Skeletal muscle satellite cell (primary cell): ENCODE results near the gene EFCC1.
"Not testable (repeated sequence)": the region's sequence is repeated elsewhere in the genome, so short reads cannot be mapped to it uniquely, and the experiment has no call there.

Experiments used
- H3K27me3 ChIP-seq: 2 replicates; pipeline ENCODE4 v1.7.0; 2013; ENCODE audit warnings: low read length; ENCODE audit not compliant: control insufficient read depth, insufficient read depth
- H3K36me3 ChIP-seq: 2 replicates; pipeline ENCODE4 v1.7.0; 2013; ENCODE audit warnings: mild to moderate bottlenecking, control low read depth, low read length; ENCODE audit not compliant: insufficient read depth
- H3K4me1 ChIP-seq: 2 replicates; pipeline ENCODE4 v1.7.0; 2013; ENCODE audit warnings: low read length; ENCODE audit not compliant: control insufficient read depth, insufficient read depth
- H3K4me2 ChIP-seq: 2 replicates; pipeline ENCODE4 v1.7.0; 2013; ENCODE audit warnings: mild to moderate bottlenecking, low read length
- H3K4me3 ChIP-seq: 2 replicates; pipeline ENCODE4 v1.7.0; 2013; ENCODE audit warnings: low read length
- H3K9ac ChIP-seq: 2 replicates; pipeline ENCODE4 v1.7.0; 2013; ENCODE audit warnings: mild to moderate bottlenecking, low read depth, low read length, moderate library complexity
- H3K9me3 ChIP-seq: replicated peaks from 2 replicates; pipeline ENCODE4 v1.7.0; 2013; ENCODE audit warnings: mild to moderate bottlenecking, control low read depth, low read length

EFCC1 gene

DNA sequence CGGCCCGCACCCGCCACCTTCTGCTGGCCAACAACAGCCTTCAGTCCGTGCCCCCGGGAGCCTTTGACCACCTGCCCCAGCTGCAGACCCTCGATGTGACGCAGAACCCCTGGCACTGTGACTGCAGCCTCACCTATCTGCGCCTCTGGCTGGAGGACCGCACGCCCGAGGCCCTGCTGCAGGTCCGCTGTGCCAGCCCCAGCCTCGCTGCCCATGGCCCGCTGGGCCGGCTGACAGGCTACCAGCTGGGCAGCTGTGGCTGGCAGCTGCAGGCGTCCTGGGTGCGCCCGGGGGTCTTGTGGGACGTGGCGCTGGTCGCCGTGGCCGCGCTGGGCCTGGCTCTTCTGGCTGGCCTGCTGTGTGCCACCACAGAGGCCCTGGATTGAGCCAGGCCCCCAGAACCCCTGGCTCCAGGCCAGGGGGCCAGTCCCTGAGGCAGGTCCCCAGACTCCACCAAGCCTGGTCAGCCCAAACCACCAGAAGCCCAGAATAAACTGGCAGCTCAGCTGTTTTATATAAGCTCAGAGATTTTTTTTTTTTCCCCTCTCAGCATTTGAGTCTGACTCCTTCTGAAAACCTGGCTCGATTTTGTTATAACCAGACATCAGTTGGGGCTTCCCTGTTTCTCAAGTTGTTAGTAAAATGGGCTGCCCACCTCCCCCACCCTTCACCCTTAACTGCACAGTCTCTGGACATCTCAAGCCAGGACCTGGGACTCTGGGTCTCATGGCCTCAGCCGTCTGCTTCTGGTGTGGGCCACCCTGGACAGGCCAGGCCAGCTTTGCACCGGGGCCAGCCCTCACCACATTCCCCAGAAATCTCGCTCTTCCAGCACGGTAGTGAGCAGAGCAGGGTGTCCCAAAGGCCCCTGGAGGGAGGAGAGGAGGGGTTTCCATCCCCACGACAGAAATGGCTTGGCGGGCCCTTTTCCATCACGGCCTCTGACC, 61.1 kb downstream of the EFCC1 start:
- Histone ChIP-seq H3K4me1 (no peaks in the 10 kb centered on the region), H3K9me3 (no peaks in the 10 kb centered on the region), H3K4me2 (no peak overlapping the region), H3K36me3 (no peaks in the 10 kb centered on the region), H3K9ac (no peak overlapping the region), H3K4me3 (no peak overlapping the region), H3K27me3 (peaks cover 41% of the 10 kb centered on the region)

DNA sequence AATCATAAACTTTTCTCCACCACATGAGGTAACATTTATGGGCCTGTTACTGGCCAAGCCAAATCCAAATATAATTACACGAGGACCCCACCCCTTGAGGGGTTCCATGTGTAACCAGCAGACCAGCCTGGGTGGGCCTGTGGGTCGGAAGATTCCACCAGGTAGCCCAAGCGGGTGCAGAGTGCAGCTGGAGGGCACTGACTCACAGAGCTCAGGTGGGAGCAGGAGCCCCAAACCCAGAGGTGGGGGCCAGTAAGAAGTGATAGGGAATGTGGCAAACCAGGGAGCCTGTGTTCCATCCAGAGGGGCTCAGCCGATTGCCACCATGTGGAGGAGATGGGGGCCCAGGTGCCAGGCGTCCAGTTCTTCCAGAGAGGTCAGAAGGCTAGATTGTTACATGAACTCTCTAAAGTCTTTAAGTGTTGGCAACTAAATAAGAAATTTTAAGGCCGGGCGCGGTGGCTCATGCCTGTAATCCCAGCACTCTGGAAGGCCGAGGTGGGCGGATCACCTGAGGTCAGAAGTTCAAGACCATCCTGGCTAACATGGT, 62.1 kb downstream of the EFCC1 start:
- peaks cover 34% of the 10 kb centered on the region for H3K27me3 ChIP-seq
- H3K9ac ChIP-seq: no peak overlapping the region
- H3K9me3 ChIP-seq: no peaks in the 10 kb centered on the region
- H3K4me1 ChIP-seq: no peaks in the 10 kb centered on the region
- no peak overlapping the region for H3K4me3 ChIP-seq
- no peaks in the 10 kb centered on the region for H3K36me3 ChIP-seq
- no peak overlapping the region for H3K4me2 ChIP-seq

DNA sequence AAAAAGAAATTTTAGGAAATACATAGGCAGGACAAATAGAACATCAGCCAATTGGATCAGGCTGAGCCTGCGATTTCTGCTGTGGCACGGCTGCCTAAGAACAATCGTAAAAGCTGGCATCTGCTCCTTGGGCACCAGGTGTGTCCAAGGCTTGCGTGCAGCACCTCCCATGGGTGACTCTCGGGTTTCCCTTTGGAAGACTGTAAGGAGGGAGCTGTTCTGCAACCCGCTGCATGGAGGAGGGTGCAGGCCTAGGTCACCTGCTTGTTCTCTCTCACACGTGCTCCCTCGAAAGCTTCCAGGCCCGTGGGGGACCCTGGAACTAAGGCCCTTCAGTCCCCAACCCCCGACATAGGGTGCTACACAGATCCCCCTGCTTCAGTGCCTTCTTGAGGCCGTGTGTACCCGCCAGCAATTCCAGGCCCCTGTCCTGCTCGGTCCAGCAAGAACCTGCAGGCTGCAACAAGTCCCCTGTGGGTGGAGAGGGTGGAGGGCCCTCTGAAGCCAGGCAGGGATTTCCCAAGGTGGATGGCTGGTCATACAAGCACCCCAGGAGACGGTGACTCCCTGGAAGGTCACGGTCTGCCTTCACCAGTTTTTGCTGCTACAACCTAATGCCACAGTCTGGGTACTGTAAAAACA, 62.9 kb downstream of the EFCC1 start:
- no peaks in the 10 kb centered on the region for H3K4me1 ChIP-seq
- H3K4me2 ChIP-seq: no peak overlapping the region
- no peak overlapping the region for H3K4me3 ChIP-seq
- H3K27me3 ChIP-seq: peaks cover 26% of the 10 kb centered on the region
- H3K9ac ChIP-seq: no peak overlapping the region
- H3K36me3 ChIP-seq: no peaks in the 10 kb centered on the region
- no peaks in the 10 kb centered on the region for H3K9me3 ChIP-seq

DNA sequence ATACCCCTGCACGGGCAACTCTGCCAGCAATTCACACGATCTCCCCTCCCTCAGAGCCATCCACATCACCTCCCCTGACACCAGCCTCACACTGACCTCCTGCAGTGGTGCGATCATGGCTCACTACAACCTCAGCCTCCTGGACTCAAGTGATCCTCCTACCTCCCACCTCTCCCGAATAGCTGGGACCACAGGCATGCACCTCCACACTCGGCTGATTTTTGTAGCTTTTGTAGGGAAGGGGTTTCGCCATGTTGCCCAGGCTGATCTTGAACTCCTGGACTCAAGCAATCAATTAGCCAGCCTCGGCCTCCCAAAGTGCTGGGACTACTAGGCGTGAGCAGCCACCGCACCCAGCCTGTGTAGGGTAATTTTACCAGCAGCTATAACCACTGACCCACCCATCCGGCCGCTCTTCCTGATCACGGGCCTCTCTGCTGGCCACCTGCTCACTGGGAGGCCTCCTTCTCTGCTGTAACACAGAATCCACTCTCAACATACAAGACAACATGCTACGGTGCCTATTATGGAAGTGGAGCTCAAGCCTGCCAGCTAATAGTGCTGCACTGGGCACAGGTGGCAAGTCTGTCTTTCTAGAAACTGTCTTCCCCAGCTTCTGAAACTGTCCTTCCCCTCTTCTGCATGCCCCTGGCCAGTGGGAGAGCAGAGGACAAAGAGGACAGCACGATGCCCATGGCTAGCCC, 64.1 kb downstream of the EFCC1 start:
- no peak overlapping the region for H3K4me3 ChIP-seq
- no peak overlapping the region for H3K9ac ChIP-seq
- peaks cover 22% of the 10 kb centered on the region for H3K27me3 ChIP-seq
- H3K4me2 ChIP-seq: no peak overlapping the region
- no peaks in the 10 kb centered on the region for H3K4me1 ChIP-seq
- no peaks in the 10 kb centered on the region for H3K9me3 ChIP-seq
- no peaks in the 10 kb centered on the region for H3K36me3 ChIP-seq

DNA sequence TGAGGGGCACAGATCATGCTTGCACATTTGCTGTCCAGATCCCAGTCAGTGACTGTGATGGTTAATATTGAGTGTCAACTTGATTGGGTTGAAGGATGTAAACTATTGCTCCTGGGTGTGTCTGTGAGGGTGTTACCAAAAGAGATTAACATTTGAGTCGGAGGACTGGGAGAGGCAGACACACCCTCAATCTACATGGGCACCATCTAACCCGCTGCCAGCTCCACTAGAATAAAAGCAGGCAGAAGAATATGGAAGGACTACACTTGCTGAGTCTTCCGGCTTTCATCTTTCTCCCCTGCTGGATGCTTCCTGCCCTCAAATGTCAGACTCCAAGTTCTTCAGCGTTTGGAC, 64.6 kb downstream of the EFCC1 start:
- H3K36me3 ChIP-seq: no peaks in the 10 kb centered on the region
- H3K4me1 ChIP-seq: no peaks in the 10 kb centered on the region
- H3K27me3 ChIP-seq: peaks cover 26% of the 10 kb centered on the region
- H3K9me3 ChIP-seq: no peaks in the 10 kb centered on the region
- H3K4me3 ChIP-seq: no peak overlapping the region
- no peak overlapping the region for H3K9ac ChIP-seq
- no peak overlapping the region for H3K4me2 ChIP-seq

DNA sequence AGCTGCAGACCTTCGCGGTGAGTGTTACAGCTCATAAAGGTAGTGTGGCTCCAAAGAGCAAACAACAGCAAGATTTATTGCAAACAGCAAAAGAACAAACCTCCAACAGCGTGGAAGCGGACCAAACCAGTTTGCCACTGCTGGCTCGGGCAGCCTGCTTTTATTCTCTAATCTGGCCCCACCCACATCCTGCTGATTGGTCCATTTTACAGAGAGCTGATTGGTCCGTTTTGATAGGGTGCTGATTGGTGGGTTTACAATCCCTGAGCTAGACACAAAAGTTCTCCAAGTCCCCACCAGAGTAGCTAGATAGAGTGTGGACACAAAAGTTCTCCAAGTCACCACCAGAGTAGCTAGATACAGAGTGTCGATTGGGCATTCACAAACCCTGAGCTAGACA, 66.6 kb downstream of the EFCC1 start:
- H3K9ac ChIP-seq, H3K4me1 ChIP-seq, H3K9me3 ChIP-seq, H3K4me3 ChIP-seq, H3K36me3 ChIP-seq, H3K4me2 ChIP-seq: not testable (repeated sequence)
- peaks cover 29% of the 10 kb centered on the region for H3K27me3 ChIP-seq

DNA sequence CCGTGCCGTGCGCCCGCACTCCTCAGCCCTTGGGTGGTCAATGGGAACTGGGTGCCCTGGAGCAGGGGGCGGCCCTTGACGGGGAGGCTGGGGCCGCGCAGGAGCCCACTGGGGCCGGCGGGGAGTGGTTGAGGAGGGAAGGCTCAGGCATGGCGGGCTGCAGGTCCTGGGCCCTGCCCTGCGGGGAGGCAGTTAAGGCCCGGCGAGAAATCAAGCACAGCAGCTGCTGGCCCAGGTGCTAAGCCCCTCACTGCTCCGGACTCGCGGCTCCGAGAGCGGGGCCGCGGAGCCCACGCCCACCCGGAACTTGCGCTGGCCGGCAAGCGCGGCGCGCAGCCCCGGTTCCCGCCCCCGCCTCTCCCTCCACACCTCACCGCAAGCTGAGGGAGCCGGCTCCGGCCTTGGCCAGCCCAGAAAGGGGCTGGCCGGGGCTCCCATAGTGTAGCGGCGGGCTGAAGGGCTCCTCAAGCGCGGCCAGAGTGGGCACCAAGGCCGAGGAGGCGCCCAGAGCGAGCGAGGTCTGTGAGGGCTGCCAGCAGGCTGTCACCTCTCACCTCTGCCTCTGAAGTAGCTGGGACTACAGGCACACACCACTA, 67.3 kb downstream of the EFCC1 start:
- Histone ChIP-seq H3K4me2 (peak overlapping the region; percentile 69), H3K36me3 (no peaks in the 10 kb centered on the region), H3K9ac (no peak overlapping the region), H3K4me1 (no peaks in the 10 kb centered on the region), H3K9me3 (no peaks in the 10 kb centered on the region), H3K4me3 (peak overlapping the region; percentile 47), H3K27me3 (peaks cover 27% of the 10 kb centered on the region)

DNA sequence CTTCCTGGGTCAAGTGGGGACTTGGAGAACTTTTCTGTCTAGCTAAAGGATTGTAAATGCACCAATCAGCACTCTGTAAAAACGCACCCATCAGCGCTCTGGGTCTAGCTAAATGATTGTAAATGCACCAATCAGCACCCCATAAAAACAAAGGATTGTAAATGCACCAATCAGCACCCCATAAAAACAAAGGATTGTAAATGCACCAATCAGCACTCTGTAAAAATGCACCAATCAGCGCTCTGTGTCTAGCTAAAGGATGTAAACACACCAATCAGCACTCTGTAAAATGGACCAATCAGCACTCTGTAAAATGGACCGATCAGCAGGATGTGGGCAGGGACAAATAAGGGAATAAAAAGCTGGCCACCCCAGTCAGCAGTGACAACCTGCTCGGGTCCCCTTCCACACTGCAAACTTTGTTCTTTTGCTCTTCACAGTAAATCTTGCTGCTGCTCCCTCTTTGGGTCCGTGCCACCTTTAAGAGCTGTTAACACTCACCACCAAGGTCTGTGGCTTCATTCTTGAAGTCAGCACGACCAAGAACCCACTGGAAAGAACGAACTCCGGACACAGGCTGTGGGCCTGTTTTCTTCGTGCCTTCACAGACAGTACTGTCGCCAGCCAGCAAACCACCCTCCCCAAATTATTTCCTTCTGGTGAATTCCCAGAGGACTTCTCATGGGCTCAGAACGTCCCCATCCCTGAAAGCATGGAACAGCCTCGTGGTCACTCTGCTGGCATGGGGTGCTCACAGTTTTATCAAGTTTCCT, 68.4 kb downstream of the EFCC1 start:
- not testable (repeated sequence) for H3K4me3 ChIP-seq, H3K36me3 ChIP-seq, H3K9me3 ChIP-seq, H3K9ac ChIP-seq, H3K4me2 ChIP-seq, H3K4me1 ChIP-seq
- H3K27me3 ChIP-seq: peaks cover 27% of the 10 kb centered on the region

DNA sequence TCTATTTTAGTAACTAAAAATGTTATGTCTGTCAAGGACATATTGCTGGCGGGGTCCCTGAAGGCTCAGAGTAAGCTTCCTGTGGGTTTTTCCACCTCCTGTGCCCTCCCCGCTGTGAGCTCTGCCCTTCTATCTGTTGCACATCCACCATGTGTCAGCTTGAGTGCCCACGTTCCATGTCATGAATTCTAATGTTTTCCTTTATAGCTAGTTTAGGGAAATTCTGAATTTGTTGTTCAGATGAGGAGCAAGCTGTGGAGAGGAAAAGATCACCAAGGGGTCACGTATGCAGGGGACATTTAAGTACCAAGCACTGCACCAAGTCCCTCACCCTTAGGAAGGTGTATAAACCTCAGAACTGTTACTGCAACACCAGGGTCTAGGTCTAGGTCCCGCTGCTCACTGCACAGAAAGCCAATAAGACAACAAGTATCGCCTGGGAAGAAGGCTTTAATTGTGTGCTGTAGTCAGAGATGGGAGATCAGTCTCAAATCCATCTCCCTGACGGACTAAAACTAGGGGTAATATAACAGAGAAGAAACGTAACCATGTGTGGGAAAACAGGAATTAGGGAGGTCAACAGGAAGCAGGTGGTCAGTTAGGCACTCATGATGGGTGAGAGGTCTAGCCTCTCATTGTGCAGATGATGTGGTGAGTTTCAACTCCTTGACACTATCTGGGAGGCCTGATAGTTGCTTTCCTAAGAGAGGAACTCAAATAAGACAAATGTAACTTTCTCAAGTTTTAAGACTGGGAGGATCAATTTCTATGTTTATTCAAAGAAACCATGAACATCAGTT, 69.2 kb downstream of the EFCC1 start:
- Histone ChIP-seq H3K9ac (no peak overlapping the region), H3K9me3 (no peaks in the 10 kb centered on the region), H3K4me3 (no peak overlapping the region), H3K4me1 (no peaks in the 10 kb centered on the region), H3K27me3 (peaks cover 24% of the 10 kb centered on the region), H3K4me2 (no peak overlapping the region), H3K36me3 (no peaks in the 10 kb centered on the region)

DNA sequence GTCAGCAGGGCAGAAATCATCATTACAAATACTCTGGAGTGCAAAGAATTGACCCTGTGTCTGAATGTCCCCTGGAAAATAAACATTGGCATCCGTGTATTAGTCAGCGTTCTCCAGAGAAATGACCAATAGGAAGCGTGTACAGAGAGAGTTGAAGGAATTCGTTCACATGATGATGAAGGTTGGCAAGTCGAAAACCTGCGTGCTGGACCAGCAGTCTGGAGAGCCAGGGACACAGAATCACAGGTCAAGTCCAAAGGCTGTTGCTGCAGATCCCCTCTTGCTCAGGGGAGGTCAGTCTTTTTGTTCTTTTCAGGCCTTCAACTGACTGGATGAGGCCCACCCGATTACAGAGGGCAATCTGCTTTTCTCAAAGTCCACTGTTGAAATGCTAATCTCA, 76.1 kb downstream of the EFCC1 start:
- Histone ChIP-seq H3K36me3 (no peaks in the 10 kb centered on the region), H3K4me1 (no peaks in the 10 kb centered on the region), H3K4me2 (no peak overlapping the region), H3K4me3 (no peak overlapping the region), H3K9me3 (no peaks in the 10 kb centered on the region), H3K9ac (no peak overlapping the region), H3K27me3 (peaks cover 4% of the 10 kb centered on the region)
